ENCODE measurements around the gene CIB1.
"Not testable (repeated sequence)": the region's sequence is repeated elsewhere in the genome, so short reads cannot be mapped to it uniquely, and the experiment has no call there.

The CIB1 gene

DNA sequence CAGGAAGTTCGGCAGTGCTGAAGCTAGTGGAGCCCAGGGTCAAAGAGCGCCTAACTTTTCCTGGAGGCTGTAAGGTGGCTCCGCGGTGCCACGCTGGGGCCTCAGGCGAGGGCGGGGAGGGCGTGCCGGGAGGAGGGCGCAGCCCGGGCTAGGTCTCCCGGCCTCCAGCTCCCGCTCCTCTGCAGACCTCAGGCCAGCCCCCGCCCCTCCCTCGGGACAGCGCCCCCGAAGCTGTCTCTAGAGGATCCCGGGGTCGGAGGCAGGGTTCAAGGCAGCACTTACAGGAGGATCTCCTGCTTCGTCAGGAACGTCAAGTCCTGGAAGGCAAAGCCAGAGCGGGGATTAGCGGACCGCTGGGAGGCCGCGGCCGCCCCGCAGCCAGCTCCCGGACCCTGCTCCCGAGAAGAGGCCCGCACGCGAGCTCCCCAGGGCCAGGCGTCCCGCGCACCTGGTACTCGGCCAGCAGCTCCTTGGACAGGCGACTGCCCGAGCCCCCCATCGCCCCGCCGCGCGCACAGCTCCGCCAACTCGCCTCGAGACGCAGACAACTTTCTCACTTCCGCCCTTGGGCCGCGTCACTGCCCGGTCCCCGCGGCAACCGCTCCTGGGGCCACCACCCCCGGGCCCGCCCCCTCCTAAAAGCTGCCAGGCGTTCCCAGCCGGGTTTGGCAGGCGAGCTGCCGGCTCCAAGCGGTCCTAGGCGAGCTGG is at the start of gene CIB1:
Gene CIB1, minus strand, starts transcription at position 555 of the 709 bp plus-strand sequence. Its CDS starts 56 bp downstream, at position 499.
- peak; percentile 91 for DNase-seq (ENCODE audit: low read depth)

DNA sequence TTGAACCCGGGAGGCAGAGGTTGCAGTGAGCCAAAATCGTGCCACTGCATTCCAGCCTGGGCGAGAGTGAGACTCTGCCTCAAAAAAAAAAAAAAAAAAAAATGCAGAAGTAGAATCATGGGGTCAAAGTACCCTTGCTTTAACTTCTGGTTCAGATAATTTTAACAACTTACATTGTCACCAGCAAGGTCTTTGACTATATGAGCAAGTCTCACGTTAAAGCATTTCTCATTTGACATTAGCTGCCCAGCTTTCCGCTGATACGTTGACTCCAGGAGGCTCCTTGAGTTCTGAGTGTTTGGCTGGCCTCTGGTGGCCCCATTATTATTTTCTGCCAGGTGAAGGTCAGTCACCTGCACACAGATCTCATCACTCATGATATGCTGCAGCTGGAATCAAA is 47.9 kb upstream of the CIB1 start:
- DNase-seq (ENCODE audit: low read depth), result not testable (repeated sequence)

DNA sequence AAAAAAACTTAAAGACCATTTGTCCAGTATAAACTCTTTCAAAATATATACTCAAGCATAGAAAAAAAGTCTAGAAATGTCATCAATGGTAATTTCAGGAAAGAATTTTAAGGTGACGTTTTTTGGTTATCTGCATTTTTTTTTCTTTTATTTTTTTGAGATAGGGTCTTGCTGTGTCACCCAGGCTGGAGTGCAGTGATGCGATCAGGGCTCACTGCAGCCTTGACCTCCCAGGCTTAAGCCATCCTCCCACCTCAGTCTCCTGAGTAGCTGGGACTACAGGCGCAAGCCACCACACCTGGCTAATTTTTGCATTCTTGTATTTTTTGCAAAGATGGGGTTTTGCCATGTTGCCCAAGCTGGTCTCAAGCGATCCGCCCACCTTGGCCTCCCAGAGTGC is 47.0 kb upstream of the CIB1 start:
- not testable (repeated sequence) for DNase-seq (ENCODE audit: low read depth)

DNA sequence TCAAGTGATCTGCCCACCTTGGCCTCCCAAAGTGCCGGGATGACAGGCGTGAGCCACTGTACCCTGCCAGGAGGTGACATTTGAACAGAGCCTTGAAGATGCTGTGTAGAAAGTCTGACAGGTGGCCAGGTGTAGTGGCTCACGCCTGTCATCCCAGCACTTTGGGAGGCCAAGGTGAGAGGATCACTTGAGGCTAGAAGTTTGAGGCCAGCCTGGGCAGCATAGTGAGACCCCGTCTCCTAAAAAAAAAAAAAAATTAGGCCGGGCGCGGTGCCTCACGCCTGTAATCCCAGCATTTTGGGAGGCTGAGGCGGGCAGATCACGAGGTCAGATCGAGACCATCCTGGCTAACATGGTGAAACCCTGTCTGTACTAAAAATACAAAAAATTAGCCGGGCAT is 44.7 kb upstream of the CIB1 start:
- DNase-seq (ENCODE audit: low read depth), result not testable (repeated sequence)

DNA sequence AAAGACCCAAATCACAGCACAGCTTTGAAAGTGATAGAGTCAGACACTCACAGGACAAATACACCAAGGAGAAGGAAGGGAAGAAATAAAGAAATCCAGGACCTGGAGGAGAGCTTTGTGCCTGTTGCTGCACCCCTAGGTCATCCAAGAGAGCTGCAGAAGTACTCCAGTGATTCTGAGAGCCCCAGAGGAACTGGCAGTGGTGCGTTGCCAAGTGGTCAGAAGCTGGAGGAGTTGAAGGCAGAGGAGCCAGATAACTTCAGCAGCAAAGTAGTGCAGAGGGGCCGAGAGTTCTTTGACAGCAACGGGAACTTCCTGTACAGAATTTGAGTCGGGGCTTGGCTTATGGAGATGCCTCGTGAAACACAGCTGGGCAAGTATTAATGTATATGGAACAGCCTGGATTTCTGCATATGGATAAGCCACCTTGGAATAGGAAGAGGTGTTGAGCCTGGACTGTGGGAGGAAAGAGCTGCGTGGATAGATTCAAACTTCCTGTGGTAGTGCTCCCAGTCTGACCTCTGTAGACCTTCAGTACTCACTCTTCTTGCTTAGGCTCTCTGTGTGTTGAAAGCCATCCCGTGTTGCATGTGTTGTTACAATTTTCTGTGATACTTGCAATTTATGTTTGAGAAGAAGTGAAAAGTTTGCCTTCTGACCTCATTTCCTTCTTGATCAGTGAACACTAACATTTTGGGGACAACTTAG is 37.9 kb upstream of the CIB1 start:
- no peak for DNase-seq (ENCODE audit: low read depth)

DNA sequence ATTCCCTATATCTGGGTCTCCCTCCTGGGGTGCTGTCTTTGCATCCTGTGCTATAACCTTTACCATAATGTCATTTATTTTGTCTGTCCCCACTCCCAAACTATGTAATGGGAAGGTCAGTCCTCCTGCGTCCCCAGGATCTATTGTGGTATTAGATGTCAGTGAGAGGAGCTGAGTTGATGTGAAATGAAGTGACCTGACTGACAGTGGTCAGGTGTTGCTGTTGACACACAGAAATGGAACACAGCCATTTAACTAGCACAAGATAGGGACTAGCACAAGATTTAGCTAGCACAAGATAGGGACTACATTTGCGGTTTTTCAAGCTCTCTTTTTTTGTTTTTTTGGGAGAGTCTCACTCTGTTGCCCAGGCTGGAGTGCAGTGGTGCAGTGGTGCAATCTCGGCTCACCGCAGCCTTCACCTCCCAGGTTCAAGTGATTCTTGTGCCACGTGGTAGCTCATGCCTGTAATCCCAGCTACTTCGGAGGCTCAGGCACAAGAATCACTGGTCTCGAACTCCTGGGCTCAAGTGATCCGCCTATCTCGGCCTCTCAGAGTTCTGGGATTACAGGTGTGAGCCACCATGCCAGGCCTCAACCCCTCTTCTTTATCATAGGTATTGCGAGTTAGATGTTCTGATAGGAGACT is 36.9 kb upstream of the CIB1 start:
- DNase-seq (ENCODE audit: low read depth), result no peak

DNA sequence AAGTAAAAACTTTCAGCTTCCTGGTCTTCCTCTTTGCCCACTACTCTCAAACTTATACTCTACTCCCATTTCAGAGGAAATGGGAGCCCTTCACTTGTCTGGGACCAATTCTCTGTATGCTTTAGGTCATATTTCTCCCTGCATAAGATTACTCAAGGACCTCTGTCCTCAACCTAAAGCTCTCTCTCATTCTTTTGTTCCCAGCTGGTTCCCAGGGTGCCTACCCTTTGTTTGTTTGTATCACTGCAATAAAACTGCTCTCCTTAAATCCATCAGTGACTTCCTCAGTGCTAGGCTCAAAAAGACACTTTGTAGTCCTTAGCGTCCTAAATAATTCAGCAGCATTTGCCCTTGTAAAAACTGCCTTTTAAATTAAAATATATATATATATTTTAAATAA is 34.7 kb upstream of the CIB1 start:
- DNase-seq (ENCODE audit: low read depth), result no peak

DNA sequence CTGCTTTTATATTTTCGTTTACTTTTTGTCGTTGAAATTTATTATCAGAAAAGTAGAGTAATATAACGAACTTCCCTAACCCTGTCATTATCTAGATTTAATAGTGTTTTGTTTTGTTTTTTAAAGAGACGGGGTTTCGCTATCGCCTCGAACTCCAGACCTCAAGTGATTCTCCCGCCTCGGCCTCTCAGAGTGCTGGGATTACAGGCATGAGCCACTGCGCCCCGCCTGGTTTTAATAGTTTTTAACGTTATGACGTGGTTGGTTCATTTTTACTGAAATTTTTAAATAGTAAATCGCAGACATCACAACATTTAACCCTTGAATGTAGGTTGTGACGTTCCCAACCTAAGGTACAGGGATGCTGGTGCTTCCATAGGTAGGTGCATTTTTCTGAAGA is 32.7 kb upstream of the CIB1 start:
- no peak for DNase-seq (ENCODE audit: low read depth)

DNA sequence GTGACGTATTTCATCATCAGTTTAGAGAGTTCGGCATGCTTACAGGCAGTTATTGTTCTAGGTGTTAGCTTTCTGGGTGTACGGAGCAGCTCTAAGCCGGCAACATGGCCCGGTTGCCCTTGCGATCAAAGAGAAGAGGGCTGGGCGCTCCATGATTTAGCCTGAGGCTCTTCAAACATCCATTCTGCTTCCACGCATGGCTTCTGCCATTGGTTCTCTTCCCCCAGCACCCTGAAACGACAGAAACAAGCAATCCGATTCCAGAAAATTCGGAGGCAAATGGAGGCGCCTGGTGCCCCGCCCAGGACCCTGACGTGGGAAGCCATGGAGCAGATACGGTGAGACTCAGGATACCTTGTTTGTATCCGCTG is 32.3 kb upstream of the CIB1 start:
- DNase-seq (ENCODE audit: low read depth), result peak; percentile 20

DNA sequence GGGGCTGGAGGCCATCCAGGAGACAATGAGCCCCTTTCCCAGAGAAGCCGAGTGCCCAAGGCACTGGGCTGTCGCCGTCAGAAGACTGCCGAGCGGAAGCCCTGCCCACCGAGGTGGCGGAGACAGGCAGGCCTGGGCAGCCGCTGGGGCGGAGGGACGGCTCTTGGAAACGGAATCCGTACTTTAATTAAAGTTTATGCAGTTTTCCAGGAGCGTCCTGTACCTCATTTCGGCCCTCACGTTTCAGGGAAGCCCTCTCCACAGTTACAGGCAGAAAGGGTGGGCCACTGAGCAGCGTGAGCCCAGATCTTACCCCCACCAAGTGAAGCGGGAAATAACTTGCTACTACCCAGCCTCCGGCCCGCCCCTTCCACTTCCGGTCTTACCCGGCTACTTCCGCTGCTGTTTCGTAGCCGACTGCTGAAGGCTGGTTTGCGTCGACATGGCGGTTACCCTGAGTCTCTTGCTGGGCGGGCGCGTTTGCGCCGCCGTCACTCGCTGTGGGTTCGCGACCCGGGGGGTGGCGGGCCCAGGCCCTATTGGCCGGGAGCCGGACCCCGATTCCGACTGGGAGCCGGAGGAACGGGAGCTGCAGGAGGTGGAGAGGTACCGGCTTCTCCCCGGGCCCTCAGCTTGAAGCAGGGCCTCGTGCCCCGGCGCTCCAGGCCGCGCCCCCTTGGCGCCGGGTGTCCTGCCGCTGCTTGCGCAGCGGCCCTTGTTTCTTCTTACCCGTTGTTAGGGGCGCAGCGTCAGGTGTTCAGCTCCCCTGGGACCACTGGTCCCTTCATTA is 31.7 kb upstream of the CIB1 start, which contains the start of gene NGRN:
Gene NGRN, plus strand, starts transcription at position 402 of the 790 bp plus-strand sequence. Its CDS starts 41 bp downstream, at position 443.
- peak; percentile 87 for DNase-seq (ENCODE audit: low read depth)

DNA sequence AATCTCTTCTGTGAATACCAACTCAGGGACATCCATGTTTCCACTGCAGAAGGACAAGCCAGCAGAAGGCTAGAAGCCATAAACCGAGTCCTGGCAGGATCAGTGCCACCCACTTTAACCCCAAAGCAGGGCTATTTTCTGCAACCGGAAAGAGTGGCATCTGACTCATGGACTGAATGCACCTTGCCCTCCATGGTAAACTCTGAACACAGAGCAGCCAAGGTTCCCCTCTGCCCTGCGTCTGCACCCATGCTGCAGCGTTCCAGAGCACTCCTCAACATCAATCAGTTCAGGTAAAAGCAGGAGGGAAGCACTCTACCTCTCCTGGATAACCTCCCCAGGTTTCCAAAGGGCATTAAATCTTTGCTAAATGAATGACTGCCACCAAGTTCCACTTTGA is 30.9 kb upstream of the CIB1 start:
- DNase-seq (ENCODE audit: low read depth), result no peak

DNA sequence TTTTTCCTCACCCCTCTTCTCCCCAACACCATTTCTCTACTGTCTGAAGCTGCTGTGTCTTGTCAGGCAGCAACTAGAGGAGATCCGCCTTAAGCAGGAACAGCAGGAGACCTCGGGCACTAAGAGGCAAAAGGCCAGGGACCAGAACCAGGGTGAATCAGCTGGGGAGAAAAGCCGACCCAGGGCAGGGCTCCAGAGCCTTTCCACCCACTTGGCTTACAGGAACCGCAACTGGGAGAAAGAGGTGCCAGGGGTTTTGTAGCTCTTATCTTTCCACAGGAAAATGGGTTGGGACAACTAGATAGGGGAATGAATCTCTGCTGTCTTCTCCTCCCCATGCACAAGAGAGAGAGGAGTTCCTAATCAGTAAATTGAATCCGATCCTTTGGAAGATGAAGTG is 28.7 kb upstream of the CIB1 start:
- DNase-seq (ENCODE audit: low read depth), result peak; percentile 59

DNA sequence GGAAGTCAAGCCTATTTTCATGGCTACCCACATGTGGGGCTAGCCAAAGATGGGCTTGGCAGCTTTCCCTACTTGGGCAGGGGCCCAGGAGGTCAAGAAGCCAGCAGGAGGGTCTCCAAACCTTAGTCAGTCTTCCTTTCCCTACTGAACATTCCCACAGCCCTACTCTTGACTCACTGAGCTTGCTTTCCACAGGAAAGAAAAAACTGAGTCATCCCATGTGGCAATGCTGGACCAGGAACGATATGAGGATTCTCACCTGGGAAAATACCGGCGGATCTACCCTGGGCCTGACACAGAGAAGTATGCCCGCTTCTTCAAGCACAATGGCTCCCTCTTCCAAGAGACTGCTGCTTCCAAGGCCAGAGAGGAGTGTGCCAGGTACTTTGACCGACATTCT is 28.1 kb upstream of the CIB1 start:
- DNase-seq (ENCODE audit: low read depth), result peak; percentile 88

DNA sequence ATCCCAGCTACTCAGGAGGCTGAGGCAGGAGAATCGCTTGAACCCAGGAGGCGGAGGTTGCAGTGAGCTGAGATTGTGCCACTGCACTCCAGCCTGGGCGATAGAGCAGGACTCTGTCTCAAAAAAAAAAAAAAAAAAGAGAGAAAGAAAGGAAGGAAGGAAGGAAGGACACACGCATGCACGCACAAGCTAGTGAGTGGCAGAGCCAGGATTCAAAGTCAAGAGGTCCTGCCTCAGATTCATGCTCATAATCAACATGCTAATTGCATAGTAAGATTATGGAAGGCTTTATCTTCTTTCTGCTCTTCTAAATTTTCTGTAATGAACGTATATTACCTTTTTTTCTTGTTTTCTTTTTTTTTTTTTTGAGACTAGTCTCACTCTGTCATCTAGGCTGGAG is 27.0 kb upstream of the CIB1 start:
- DNase-seq (ENCODE audit: low read depth), result not testable (repeated sequence)

DNA sequence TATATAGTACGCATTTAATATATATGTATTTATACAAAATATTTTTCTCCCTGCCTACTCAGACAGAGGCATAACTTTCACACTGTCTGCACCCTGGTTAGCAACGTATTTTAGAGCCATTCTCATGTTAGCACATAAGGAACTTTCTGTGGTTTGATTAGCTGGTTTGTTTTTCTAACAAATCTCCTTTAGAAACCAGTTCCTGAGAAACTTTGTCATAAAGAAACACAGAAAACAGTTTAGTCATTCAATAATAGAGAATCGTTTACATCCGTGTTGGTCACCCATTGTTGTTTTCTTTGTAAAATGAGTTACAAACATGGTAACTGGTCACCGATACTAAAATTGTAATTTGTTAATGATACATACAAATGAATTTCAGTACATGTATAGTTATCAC is 25.8 kb upstream of the CIB1 start:
- DNase-seq (ENCODE audit: low read depth), result no peak

DNA sequence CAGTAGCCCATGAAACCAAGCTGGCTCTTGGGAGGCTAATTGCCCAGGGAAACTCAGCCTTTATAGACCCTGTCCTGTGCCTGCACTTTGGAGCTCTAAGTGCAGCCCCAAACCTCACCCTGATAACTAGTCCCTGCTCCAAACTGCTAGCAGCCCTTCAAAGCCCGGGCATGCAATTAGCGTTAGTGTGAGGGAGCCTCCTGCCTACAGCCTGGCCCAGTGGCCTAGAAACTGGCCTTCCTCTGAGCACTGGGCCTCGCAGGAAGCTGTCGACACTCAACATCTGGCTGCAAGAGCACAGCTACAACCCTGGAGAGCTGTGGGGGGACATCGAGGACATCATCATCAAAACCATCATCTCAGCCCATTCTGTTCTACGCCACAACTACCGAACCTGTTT is 24.0 kb upstream of the CIB1 start:
- DNase-seq (ENCODE audit: low read depth), result no peak

DNA sequence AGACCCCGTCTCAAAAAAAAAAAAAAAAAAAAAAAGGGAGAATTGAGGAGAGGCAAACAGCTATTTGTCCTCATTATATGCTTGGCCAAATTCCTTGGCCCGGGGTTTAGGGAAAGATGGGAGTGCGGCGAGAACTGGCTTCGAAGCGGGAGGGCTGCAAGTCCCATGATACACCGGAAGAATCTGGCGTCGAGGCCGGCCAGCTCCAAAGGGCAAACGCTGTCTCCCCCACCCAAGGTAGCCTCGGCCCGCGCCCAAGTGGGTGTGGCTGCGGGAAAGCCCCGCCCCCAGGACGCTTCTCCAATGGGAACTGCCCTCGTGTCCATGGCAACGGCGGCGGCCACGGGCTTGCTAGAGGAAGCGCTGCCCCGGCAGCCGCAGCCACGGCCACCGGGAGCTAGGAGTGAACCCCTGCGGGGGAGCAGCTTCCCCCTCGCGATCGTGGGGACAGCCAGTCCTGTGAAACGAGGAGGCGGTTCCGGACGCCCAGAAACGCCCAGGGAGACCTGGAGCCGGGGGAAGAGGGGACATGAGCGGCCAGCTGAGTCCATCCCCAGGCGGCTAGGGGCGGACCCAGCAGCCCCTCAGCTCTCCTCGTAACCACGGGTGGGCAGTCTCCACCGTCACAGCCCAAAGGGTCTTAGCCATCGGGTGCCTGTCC is 15.6 kb upstream of the CIB1 start, which contains the start of gene TTLL13:
Gene TTLL13, plus strand, starts transcription at position 354 of the 661 bp plus-strand sequence. CDS start 1,075 bp downstream, outside the sequence.
- peak; percentile 72 for DNase-seq (ENCODE audit: low read depth)

DNA sequence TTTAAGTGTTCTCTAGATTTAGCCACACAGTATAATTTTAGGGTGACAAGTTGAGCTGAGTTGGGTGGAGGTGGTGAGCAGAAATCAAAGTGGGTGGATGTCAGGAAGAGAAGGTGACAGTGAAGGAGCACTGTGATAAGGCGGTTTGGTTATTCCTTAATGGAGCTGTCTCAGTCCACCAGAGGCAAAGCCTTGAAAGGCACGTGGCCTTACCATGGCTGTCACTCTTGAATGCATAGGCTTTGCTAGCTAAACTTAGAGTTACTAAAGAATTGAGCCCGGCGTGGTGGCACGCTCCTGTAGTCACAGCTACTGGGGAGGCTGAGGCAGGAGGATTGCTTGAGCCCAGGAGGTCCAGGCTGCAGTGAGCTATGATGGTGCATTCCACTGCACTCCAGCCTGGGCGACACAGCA is 15.1 kb upstream of the CIB1 start:
- DNase-seq (ENCODE audit: low read depth), result no peak

DNA sequence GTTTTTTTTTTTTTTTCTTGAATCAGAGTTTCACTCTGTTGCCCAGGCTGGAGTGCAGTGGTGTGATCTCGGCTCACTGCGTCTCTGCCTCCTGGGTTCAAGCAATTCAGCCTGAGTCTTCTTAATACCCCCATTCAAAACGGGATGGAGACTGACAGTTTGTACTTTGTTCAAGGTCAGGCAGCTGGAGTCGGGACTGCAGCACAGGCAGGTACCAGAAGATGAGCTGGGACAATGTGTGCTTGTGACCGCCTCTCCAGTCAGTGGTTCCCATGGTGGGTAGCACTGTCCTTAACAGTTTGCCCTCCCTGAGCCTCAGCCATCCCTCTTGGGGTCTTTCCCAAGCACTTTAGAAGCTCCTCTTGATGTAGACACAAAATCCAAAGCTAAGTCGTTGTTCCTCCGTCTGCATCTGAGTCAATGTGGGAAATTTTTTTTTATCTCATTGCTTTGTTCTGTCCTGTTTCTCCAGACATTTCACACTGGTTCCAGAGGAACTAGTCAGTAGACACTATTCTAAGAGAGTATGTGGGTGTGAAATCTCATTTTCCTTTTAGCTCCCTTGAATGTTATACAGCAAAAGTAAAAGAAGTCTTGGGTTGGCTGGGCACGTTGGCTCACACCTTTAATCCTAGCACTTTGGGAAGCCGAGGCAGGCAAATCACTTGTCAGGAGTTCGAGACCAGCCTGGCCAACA is 10.3 kb upstream of the CIB1 start:
- no peak for DNase-seq (ENCODE audit: low read depth)

DNA sequence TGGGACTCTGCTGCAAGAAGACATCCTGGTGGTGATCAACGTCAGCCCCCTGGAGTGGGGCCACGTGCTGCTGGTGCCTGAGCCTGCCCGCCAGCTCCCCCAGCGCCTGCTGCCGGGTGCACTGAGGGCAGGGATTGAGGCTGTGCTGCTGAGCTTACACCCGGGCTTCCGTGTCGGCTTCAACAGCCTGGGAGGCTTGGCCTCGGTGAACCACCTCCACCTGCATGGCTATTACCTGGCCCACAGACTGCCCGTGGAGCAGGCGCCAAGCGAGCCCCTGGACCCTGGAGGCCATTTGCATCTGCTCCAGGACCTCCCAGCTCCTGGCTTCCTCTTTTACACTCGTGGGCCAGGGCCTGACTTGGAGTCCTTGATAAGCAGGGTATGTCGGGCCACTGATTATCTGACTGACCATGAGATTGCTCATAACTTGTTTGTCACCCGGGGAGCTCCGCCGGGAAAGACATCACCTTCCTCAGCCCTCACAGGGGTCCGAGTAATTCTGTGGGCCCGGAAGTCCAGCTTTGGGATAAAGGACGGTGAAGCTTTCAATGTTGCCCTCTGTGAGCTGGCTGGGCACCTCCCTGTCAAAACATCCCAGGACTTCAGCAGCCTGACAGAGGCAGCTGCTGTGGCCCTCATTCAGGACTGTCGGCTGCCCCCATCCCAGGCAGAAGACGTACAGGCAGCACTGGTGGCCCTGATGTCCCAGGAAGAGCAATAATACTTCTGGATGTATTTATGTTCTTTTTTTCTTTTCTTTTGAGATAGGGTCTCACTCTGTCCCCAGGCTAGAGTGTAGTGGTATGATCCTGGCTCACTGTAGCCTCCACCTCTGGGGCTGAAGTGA is 7.8 kb upstream of the CIB1 start:
- DNase-seq (ENCODE audit: low read depth), result no peak
